ENCODE results near the gene STXBP5L.
"Not testable (repeated sequence)": the region's sequence is repeated elsewhere in the genome, so short reads cannot be mapped to it uniquely, and the experiment has no call there.

Gene STXBP5L

DNA sequence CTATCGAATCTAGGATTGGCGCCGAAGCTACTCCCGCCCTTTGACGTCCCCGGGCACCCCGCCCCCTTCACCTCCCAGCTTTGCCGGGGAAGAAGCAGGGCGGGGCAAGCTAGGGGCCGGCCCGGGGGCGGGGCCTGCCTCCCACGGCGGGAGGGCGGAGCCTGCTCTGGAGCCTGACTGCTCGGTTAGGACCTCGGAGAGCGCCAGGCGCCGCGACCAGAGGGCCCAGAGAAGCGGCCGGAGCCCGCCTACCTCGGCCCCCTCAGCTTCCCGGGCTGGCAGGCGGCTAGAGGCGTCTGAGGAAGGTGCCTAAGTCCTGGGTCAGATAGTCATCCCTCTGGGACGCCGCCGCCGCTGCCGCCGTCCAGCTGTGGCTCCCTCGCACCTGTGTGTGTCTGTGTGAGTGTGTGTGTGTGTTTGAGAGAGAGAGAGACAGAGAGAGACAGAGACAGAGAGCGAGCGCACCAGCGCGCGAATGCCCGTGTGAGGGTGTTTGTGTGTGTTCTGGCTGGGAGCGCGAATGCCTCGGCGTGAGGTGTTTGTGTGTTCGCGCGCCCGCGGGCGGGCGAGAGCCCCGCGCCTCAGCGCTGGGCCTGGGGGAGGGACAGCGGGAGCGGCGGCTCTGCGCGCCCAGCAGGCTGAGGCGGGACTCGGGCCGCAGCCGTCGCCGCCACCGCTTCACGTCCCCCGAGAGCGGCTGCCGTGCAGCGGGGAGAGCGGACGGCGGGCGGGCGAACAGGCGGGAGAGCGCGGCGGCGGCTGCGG is at the start of gene STXBP5L:
Gene STXBP5L (plus strand): TSS at position 176 of the 765 bp plus-strand sequence. CDS start 1,374 bp downstream, outside the sequence.
- DNase-seq = peak; percentile 77

DNA sequence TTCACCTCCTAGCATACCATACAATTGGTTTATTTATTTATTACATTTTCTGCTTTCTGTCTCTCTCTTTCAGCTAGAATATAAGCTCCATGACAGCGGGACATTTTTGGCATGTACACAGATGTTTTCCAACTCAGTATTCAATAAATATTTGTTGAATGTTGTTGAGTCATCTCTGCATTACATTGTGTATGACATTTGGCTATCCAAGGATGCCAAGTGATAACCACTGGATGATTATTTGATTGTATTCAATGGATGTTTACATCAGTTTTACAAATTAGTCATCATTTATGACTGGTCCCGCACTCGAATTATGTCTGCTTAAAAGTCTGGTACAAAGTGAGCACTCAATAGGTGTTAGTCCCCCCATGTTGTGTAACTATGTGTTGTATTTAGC is 49.5 kb upstream of the STXBP5L start:
- no peak for DNase-seq

DNA sequence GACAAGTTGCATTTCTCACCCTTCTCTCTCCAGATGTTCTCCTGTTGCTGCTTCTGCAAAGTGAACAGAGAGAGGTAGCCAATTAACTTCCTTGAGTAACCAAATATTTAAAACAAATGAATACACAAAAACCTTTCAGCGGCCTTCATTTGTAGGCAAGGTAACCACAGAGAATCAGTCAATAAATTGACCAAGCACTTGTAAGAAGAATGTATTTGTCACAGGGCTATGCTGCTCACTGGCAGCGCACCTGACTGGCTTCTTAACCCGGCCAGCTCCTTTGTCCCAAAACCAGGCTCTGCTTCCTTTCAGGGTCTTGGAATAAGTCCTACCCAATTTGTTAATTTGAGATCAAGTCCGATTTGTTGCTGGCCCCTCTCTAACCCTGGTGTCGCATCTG is 43.5 kb upstream of the STXBP5L start:
- no peak for DNase-seq

DNA sequence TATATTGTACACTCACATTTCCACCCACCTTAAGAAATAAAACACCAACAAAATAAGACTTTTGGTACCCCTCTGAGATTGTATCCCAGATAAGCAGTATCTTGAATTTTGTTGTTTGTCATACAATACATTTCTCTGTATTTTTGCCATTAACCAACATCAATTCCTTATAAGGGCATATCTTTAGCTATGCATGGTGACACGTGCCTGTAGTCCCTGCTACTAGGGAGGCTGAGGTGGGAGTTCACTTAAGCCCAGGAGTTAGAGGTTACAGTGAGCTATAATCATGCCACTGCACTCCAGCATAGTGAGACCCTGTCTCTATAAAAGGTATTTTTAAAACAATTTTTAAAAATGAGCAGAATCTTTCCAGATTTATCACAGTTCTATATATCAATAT is 32.5 kb upstream of the STXBP5L start:
- DNase-seq = no peak

DNA sequence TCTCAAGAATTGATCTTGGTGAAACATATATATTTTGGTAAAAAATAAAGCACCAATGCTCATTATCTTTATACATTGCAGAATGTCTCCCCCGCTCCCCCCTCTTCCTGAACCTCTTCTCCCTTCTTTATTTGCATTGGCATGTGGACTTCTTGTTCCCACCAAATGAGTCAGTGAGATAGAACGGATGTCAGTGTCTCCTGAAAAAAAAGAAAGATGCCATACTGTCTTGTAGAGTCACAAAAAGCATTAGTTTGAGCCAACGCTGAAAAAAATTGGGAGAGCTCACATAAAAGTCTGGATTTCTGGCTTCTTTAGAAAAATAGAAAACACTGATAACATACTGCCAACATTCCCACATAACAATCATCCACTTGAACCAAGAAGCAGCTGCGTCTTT is 32.0 kb upstream of the STXBP5L start:
- no peak for DNase-seq

DNA sequence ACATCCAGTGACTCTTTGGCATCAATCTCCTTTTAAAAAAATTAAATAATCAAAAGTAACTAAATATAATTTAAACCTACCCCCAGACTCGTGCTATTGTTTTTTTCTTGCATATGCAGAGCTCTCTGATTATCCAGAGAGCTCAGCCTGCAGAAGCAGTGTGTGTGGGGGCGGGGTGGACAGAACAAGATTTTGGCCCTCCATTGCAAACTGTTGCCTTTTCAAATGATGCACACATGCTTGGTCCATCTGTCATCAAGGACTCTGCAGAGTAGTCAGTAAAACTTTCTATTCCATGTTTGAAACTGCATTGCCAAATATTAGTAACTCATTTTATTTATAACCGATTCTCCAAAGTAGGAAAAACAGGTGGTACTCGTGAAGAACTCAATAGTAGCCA is 28.6 kb upstream of the STXBP5L start:
- no peak for DNase-seq

- no peak for DNase-seq
These were observed 15.1 kb upstream of the STXBP5L start for GRCh38 chr3:120892921-120893320.

DNA sequence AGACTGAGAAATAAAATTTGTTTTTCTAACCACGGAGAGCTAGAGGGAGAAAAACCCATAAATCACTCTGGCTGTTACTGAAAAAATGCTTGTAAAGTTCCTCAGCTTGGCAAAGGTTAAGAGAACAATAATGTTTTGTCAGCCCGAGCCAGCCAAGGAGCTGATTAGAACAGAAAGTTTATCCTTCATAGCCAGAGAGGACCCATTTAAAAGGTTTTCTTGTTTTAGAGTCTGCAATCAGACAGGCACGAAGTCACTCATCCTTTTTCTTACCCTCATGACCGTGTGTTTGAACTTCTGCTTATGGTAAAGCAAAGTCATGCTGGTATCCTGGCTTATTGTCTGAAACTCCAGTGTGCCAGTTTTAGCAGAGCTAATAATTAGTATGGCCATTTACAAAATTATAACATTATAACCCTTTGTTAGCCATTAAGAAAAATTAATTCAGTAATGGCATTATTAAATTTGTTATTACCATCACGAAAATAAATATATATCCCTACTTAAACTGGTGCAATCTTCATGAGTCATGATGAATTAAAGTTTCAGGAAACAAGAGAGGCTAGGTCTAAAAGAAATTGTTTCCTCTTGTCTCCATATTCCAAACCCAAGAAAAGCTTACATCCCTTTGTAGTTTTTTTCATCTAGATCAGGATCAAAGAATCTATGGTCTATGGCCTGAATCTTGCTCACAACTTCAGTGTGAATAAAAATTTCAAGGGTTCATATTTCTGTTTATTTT is 13.5 kb upstream of the STXBP5L start:
- DNase-seq = no peak

DNA sequence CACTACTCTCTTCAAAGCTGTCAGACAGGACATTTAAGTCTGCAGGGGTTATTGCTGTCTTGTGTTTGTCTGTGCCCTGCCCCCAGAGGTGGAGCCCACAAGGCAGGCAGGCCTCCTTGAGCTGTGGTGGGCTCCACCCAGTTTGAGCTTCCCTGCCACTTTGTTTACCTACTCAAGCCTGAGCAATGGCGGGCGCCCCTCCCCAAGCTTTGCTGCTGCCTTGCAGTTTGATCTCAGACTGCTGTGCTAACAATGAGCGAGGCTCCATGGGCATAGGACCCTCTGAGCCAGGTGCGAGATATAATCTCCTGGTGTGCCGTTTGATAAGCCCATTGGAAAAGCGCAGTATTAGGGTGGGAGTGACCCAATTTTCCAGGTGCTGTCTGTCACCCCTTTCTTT is 6.3 kb upstream of the STXBP5L start:
- DNase-seq = not testable (repeated sequence)

- DNase-seq = no peak
These were observed 4.8 kb upstream of the STXBP5L start for GRCh38 chr3:120903221-120903620.

DNA sequence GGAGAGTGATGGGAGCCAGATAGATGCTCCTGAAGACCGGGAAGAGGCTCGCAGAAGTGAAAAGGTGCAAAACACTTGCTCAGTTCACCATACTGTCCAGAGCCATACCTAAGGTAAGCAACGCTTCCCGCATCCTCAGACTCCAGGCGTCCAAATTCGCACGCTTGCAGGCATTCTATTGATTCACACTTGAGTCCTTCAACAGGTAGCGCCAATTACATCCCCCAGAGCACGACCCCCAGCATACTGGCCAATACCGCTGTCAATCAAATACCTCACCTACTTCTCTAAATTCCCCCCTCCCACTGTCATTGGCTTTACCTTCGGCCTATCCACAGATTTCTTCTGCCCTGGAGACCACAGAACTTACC is 361 bp upstream of the STXBP5L start:
- no peak for DNase-seq

DNA sequence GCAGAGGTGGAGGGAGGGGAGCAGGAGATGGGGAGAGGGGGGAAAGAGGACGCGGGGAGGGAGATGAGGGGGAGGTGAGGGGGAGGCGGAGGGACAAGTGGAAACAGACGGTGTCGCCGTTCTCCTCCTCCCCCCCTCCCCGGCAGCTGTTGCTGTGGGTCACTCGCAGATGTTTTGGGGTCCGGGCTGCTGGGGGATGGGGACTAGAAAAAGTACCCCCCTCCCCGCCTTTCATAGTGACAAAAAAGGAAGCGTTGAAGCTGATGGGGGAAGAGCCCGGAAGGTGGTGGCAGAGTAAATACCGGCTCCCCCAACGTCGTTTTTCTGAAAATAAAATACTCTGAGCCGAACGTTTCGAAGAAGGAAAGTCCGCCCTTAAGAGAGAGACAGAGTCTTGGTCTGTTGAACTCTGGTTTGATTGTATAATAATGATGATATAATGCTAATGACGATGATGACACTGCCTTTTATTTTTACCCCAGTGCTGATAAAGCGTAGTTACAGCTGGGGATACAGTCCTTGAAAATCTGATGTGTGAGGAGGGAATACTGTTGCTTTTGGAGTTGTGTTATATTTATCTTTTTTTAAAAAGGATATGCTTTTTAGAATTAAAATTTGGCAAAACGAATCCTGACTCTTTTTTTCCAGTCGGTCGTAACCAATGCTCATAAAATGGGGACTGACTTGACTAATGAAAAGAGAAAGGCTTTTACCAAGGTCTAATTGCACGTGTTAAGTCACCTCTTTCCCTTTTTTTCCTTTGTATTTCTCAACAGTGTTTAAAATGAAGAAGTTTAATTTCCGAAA is 993 bp downstream of the STXBP5L start:
- DNase-seq = no peak

- no peak for DNase-seq
These were observed 1.5 kb downstream of the STXBP5L start for GRCh38 chr3:120909602-120909878.

DNA sequence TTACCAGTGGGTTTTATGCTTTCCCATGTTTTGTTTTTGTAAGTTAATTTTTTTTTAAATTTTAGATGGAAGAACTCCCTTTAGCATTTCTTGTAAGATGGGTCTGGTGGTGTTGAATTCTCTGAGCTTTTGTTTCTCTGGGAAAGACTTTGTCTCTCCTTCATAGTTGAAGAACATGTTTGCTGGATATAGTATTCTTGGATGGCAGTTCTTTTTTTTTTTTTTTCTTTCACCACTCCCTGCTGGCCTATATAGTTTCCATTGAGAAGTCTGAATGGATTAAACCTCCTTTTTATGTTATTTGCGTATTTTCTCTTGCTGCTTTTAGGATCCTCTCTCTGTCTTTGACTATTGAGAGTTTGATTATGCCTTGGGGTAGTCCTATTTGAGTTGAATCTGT is 18.1 kb downstream of the STXBP5L start:
- no peak for DNase-seq

DNA sequence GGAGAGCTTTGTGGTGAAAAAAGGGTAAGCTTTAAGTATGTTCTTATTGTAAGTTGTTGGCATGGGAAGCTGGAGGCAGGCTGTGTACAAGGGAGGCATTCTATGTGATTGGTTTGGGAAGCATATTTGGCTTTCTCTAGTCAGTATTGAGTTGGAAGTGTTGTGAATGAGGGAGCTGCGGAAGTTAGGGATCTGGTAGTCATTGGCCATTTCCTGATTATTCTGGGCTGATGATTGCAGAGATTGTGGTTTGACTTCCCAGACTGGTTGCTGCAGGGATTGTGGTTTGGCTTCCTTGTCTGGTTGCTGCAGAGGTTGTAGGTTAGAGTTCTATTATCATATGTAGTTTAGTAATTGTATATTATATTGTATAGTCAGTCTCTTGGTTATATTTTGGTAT is 21.0 kb downstream of the STXBP5L start:
- no peak for DNase-seq

- DNase-seq = no peak
These were observed 23.6 kb downstream of the STXBP5L start for GRCh38 chr3:120931593-120931992.

- no peak for DNase-seq
These were observed 48.1 kb downstream of the STXBP5L start for GRCh38 chr3:120956143-120956542.

GRCh38 chr3:120982608-120983320 is 74.8 kb downstream of the STXBP5L start:
- DNase-seq = no peak

DNA sequence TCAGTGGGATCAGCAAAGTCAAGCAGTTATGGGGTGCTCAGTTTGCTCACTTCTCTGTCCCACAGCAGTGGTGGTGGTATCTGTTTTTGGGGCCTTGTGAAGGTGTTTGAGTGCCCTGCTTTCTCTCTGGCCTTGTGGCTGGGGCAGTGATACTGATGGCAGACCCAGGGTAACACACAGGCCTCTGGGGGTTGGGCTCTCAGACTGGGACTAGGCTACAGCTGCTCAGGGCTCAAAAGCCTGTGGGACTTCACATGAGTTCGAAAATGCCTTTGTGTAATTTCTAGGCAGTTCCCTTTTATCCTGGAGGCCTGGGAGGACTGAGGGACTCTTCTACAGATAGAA is 75.3 kb downstream of the STXBP5L start:
- no peak for DNase-seq

DNA sequence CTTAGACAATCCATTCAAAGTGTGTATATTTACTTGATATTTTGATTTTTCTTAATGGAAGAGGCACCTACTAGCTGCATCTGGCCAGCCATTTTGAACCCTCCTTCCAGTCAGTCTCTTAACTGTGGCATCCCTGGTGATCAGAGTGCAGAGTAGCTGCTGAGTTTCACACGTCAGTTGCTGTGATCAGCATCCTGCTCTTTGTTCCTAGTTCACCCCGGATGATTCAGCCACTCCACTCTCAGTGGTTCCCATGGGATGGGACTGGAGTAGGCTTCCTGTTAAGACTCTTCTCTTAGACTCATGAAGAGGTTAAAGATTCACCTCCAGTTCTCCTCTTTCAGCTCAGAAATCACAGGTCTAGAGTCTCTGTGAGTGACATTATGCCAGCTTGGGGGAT is 75.8 kb downstream of the STXBP5L start:
- no peak for DNase-seq

- no peak for DNase-seq
These were observed 77.2 kb downstream of the STXBP5L start for GRCh38 chr3:120985242-120985641.

DNA sequence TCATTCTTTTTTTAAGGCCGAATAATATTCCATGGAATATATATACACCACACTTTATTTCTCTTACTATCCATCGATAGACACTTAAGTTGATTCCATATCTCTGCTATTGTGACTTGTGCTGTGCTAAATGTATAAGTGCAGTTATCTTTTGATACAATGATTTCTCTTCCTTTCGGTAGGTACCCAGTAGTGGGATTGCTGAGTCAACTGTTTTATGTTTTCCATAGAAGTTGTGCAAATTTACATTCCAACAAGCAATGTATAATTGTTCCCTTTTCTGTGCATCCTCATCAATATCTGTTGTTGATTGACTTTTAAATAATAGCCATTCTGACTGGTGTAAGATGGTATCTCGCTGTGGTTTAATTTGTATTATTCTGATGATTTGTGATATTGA is 81.0 kb downstream of the STXBP5L start:
- no peak for DNase-seq

GRCh38 chr3:121018917-121019321 is 110.9 kb downstream of the STXBP5L start:
- no peak for DNase-seq
